Measurements from ENCODE around the gene ANKRD28. TPM values are rescaled to one million over a fixed set of nuclear protein-coding genes. Genes with fewer than 3 reads are reported as not detected.

Gene ANKRD28
- total RNA-seq, 1 experiment from 2014 or later: 47.5 TPM

DNA sequence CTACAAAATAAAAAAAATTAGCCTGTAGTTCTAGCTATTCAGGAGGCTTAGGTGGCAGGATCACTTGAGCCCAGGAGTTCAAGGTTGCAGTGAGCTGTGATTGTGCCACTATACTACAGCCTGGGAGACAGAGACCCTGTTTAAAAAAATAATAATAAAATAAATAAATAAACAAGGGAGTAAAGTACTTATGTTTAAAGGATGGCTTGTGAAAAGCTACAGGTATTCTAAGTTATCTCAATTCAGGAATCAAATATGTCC is 74.2 kb downstream of the ANKRD28 start:
- POLR2A ChIA-PET: no interaction called here
- Histone ChIP-seq H3K79me2 (ENCODE audit: insufficient read depth, low read length) (no peaks in the 10 kb centered on the region), H4K20me1 (ENCODE audit: insufficient read depth) (no peaks in the 10 kb centered on the region), H3K9me2 (ENCODE audit: insufficient read depth) (no peaks in the 10 kb centered on the region), H3K9me3 (ENCODE audit: control insufficient read depth in 1 of 2, insufficient read depth in 1 of 2, low read depth in 1 of 2, low read length in 2 of 2) (no peaks in the 10 kb centered on the region), H3K9ac (ENCODE audit: low read length) (no peak overlapping the region), H3K36me3 (ENCODE audit: control insufficient read depth in 1 of 2, insufficient read depth in 2 of 2, low read length in 2 of 2) (peaks cover 0 to 4% of the 10 kb centered on the region in 2 experiments; a peak in 1 of 4 replicates), H3K4me3 (replicated peaks in 1 of 2; ENCODE audit: low read depth in 1 of 2, low read length in 2 of 2) (no peak overlapping the region), H3K27ac (ENCODE audit: low read depth, low read length) (no peak overlapping the region), H2AFZ (ENCODE audit: low read depth, low read length, poor library complexity, severe bottlenecking) (no peak overlapping the region), H3K27me3 (ENCODE audit: insufficient read depth, low read length) (no peaks in the 10 kb centered on the region), H3K4me2 (ENCODE audit: low read length) (no peak overlapping the region), H3K4me1 (ENCODE audit: control insufficient read depth in 1 of 2, insufficient read depth in 2 of 2, low read length in 2 of 2) (peaks cover 0 to 7% of the 10 kb centered on the region in 2 experiments; a peak in 1 of 4 replicates)
- RAD21 ChIA-PET (ENCODE audit: low non-redundant PET in 1 of 2, low total read pairs in 2 of 2, uncharacterized antibody in 2 of 2, unreplicated experiment in 2 of 2): no interaction called here
- intact Hi-C loops (cut with micrococcal nuclease): no loop called here
- TF ChIP-seq ZNF274 (IDR thresholded peaks at IDR 0.05; ENCODE audit: low read depth, low read length) (no peak), ELF1 (IDR thresholded peaks at IDR 0.05; ENCODE audit: borderline replicate concordance, low read depth) (no peak), EGR1 (IDR thresholded peaks at IDR 0.05; ENCODE audit: low read depth) (no peak)
- TF ChIP-seq, protein P1, sequence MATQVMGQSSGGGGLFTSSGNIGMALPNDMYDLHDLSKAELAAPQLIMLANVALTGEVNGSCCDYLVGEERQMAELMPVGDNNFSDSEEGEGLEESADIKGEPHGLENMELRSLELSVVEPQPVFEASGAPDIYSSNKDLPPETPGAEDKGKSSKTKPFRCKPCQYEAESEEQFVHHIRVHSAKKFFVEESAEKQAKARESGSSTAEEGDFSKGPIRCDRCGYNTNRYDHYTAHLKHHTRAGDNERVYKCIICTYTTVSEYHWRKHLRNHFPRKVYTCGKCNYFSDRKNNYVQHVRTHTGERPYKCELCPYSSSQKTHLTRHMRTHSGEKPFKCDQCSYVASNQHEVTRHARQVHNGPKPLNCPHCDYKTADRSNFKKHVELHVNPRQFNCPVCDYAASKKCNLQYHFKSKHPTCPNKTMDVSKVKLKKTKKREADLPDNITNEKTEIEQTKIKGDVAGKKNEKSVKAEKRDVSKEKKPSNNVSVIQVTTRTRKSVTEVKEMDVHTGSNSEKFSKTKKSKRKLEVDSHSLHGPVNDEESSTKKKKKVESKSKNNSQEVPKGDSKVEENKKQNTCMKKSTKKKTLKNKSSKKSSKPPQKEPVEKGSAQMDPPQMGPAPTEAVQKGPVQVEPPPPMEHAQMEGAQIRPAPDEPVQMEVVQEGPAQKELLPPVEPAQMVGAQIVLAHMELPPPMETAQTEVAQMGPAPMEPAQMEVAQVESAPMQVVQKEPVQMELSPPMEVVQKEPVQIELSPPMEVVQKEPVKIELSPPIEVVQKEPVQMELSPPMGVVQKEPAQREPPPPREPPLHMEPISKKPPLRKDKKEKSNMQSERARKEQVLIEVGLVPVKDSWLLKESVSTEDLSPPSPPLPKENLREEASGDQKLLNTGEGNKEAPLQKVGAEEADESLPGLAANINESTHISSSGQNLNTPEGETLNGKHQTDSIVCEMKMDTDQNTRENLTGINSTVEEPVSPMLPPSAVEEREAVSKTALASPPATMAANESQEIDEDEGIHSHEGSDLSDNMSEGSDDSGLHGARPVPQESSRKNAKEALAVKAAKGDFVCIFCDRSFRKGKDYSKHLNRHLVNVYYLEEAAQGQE (IDR thresholded peaks at IDR 0.05; ENCODE audit: low read depth): no peak
- TF ChIP-seq, protein P2, sequence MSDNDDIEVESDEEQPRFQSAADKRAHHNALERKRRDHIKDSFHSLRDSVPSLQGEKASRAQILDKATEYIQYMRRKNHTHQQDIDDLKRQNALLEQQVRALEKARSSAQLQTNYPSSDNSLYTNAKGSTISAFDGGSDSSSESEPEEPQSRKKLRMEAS (IDR thresholded peaks at IDR 0.05): no peak
- CTCF ChIA-PET: no interaction called here
- ATAC-seq (no peak), DNase-seq (ENCODE audit: low read depth, low spot score) (no peak)
- no TSS peak for BruUV-seq (replicated peaks)
